ENCODE measurements around the gene CYBRD1. TPM values are rescaled to one million over a fixed set of nuclear protein-coding genes. Genes with fewer than 3 reads are reported as not detected.
A peak's percentile ranks its signal among the peaks of the same experiment; 100 is the strongest.
"Not testable (repeated sequence)": the region's sequence is repeated elsewhere in the genome, so short reads cannot be mapped to it uniquely, and the experiment has no call there.

The CYBRD1 gene
- total and polyA plus RNA-seq, 4 donors: 25.2 to 488 (median 71.4) TPM

DNA sequence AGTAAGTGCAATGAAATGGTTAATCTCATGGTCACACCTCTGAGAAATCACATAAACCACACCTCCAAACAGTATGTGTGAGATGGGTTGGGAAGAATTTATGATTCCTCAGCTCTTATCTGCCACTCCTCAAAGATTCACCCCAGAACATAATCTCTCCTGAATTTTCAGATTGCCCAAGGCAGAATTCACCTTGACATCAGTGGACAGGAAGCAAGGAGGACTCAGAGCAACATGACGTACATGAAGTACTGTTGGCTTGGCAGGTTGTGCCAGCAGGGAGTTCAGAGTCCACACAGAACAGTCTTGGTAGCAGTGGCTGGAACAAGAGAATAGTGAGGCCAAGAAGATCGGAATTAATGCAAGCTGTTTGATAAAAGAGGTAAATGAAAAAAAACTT is 31.7 kb upstream of the CYBRD1 start:
- ATAC-seq (ENCODE audit: insufficient read depth, low FRiP score) (no peak), DNase-seq (no peak)
- Histone ChIP-seq H3K27ac (ENCODE audit: low read depth in 1 of 2, low read length in 1 of 2) (no peak overlapping the region), H3K4me1 (ENCODE audit: control insufficient read depth in 5 of 5, insufficient read depth in 5 of 5, low read length in 5 of 5) (no peaks in the 10 kb centered on the region), H3K4me3 (no peak overlapping the region), H3K36me3 (ENCODE audit: control insufficient read depth in 4 of 4, insufficient read depth in 4 of 4, low read length in 4 of 4) (peaks cover 0 to 2% (median 0%) of the 10 kb centered on the region in 4 donors), H3K27me3 (ENCODE audit: control insufficient read depth in 3 of 3, insufficient read depth in 3 of 3, low read length in 2 of 3) (no peaks in the 10 kb centered on the region), H3K9ac (ENCODE audit: insufficient read depth in 1 of 2, low read length in 2 of 2) (no peak overlapping the region), H3K9me3 (ENCODE audit: control insufficient read depth in 4 of 4, insufficient read depth in 3 of 4, low read length in 3 of 4) (no peaks in the 10 kb centered on the region)
- WGBS, 2 donors: 90 to 93% methylated on average over 2 of the region's 2 CpGs
- TF ChIP-seq CTCF (IDR thresholded peaks at IDR 0.05; ENCODE audit: control extremely low read depth, extremely low read depth): no peak

GRCh38 chr2:171491292-171491691 is 31.0 kb upstream of the CYBRD1 start:
- Histone ChIP-seq H3K9me3 (ENCODE audit: control insufficient read depth in 4 of 4, insufficient read depth in 3 of 4, low read length in 3 of 4) (no peaks in the 10 kb centered on the region), H3K27ac (ENCODE audit: low read depth in 1 of 2, low read length in 1 of 2) (no peak overlapping the region), H3K36me3 (ENCODE audit: control insufficient read depth in 4 of 4, insufficient read depth in 4 of 4, low read length in 4 of 4) (peaks cover 0 to 2% (median 0%) of the 10 kb centered on the region in 4 donors), H3K9ac (ENCODE audit: insufficient read depth in 1 of 2, low read length in 2 of 2) (no peak overlapping the region), H3K4me3 (no peak overlapping the region), H3K27me3 (ENCODE audit: control insufficient read depth in 3 of 3, insufficient read depth in 3 of 3, low read length in 2 of 3) (no peaks in the 10 kb centered on the region), H3K4me1 (ENCODE audit: control insufficient read depth in 5 of 5, insufficient read depth in 5 of 5, low read length in 5 of 5) (no peaks in the 10 kb centered on the region)
- TF ChIP-seq CTCF (IDR thresholded peaks at IDR 0.05; ENCODE audit: control extremely low read depth, extremely low read depth): no peak
- ATAC-seq (ENCODE audit: insufficient read depth, low FRiP score) (no peak), DNase-seq (no peak)
- WGBS, 2 donors: 92 to 95% methylated on average over 3 of the region's 3 CpGs

DNA sequence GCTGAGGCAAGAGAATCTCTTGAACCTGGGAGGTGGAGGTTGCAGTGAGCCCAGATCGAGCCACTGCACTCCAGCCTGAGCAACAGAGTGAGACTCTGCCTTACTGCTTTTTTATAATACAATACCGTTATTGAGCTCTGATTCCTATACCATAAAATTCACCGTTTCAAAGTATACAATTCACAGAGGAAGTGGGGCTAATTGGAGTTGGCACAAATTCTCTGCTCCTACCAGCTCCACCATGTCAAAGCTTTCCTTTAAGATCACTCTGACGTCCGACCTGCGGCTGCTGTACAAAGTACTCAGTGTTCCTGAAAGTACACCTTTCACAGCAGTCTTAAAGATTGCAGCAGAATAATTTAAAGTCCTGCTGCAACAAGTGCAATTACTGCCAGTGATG is 29.6 kb upstream of the CYBRD1 start:
- 66 to 82% methylated on average over 6 of the region's 6 CpGs for WGBS, 2 donors
- no peak overlapping the region for H3K27ac ChIP-seq (ENCODE audit: low read depth in 1 of 2, low read length in 1 of 2)
- no peak overlapping the region for H3K4me3 ChIP-seq
- H3K4me1 ChIP-seq (ENCODE audit: control insufficient read depth in 5 of 5, insufficient read depth in 5 of 5, low read length in 5 of 5): no peaks in the 10 kb centered on the region
- H3K36me3 ChIP-seq (ENCODE audit: control insufficient read depth in 4 of 4, insufficient read depth in 4 of 4, low read length in 4 of 4): peaks cover 0 to 2% (median 0%) of the 10 kb centered on the region in 4 donors
- H3K9me3 ChIP-seq (ENCODE audit: control insufficient read depth in 4 of 4, insufficient read depth in 3 of 4, low read length in 3 of 4): peaks cover 0 to 3% (median 0%) of the 10 kb centered on the region in 4 donors
- no peak for ATAC-seq (ENCODE audit: insufficient read depth, low FRiP score)
- H3K9ac ChIP-seq (ENCODE audit: insufficient read depth in 1 of 2, low read length in 2 of 2): no peak overlapping the region
- DNase-seq: peak in 2 of 3 donors; percentile 16 to 26
- TF ChIP-seq CTCF (IDR thresholded peaks at IDR 0.05; ENCODE audit: control extremely low read depth, extremely low read depth): no peak
- no peaks in the 10 kb centered on the region for H3K27me3 ChIP-seq (ENCODE audit: control insufficient read depth in 3 of 3, insufficient read depth in 3 of 3, low read length in 2 of 3)

- WGBS, 2 donors: 89 to 99% methylated on average over 5 of the region's 5 CpGs
- ATAC-seq (ENCODE audit: insufficient read depth, low FRiP score): not testable (repeated sequence)
Observed at GRCh38 chr2:171497664-171498063, 24.6 kb upstream of the CYBRD1 start.

More at GRCh38 chr2:171497664-171498063, 24.6 kb upstream of the CYBRD1 start:
- not testable (repeated sequence) for DNase-seq; H3K9me3 ChIP-seq (ENCODE audit: control insufficient read depth in 4 of 4, insufficient read depth in 3 of 4, low read length in 3 of 4); H3K36me3 ChIP-seq (ENCODE audit: control insufficient read depth in 4 of 4, insufficient read depth in 4 of 4, low read length in 4 of 4); H3K4me3 ChIP-seq; H3K27ac ChIP-seq (ENCODE audit: low read depth in 1 of 2, low read length in 1 of 2); H3K9ac ChIP-seq (ENCODE audit: insufficient read depth in 1 of 2, low read length in 2 of 2); H3K4me1 ChIP-seq (ENCODE audit: control insufficient read depth in 5 of 5, insufficient read depth in 5 of 5, low read length in 5 of 5); H3K27me3 ChIP-seq (ENCODE audit: control insufficient read depth in 3 of 3, insufficient read depth in 3 of 3, low read length in 2 of 3)
